DMS79 (cell line): Measurements from ENCODE around the gene SCT.

Experiments
- DNase-seq: peaks from one replicate; lab custom pipeline; 2025; lab: John Stamatoyannopoulos, UW

The SCT gene

DNA sequence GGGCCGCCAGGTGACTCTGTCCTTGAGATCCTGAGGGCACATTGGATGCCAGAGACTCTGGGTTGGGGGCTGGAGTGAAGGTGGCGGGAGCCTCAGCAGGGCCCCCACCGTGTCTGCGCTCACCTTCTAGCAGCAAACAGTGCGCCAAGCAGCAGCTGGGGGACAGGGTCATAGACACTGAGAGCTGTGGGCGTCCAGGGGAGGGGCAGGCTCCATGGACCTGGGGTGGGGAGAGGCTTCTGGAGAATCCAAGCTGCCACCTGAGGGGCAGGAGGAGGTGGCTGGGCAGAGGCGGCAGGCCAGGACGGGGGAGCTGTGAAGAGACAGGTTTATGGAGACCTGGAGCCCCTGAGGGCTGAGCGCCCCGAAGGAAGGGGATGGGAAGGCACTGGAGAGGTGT is 42.7 kb downstream of the SCT start:
- DNase-seq, result no peak

DNA sequence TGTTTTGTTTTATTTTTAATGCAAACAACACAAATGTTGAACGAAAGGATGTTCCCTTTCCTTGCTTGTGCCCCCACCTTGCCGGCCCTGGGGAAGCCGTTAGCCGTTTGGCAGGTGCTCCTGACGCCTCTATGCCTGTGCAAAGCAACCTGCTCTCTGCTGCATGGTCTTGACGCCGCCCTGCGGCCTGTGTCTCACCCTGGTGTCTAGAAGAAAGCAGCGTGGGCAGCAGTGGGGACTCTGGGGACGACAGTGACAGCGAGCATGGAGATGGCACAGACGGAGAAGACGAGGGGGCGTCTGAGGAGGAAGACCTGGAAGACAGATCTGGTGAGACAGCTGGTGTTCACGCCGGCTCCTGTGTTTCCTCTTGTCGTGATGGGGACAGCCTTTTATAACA is 45.2 kb downstream of the SCT start:
- no peak for DNase-seq

DNA sequence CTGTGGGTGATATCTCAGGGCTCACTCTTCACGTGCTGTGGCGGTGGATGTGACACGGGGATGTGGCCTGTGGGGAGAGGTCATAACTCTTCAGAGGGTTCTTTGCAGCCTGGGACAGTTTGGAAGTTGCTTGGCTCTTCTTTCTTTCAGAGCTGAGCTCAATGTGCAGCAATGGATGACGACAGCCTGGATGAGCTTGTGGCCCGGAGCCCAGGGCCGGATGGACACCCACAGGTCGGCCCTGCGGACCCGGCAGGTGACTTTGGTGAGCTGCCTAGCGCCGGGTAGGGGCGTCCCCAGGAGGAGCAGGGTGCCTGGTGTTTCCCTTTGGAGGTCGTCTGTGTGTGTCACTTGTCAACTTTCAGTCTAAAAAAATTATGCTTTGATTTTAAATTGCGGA is 45.6 kb downstream of the SCT start:
- DNase-seq, result no peak

DNA sequence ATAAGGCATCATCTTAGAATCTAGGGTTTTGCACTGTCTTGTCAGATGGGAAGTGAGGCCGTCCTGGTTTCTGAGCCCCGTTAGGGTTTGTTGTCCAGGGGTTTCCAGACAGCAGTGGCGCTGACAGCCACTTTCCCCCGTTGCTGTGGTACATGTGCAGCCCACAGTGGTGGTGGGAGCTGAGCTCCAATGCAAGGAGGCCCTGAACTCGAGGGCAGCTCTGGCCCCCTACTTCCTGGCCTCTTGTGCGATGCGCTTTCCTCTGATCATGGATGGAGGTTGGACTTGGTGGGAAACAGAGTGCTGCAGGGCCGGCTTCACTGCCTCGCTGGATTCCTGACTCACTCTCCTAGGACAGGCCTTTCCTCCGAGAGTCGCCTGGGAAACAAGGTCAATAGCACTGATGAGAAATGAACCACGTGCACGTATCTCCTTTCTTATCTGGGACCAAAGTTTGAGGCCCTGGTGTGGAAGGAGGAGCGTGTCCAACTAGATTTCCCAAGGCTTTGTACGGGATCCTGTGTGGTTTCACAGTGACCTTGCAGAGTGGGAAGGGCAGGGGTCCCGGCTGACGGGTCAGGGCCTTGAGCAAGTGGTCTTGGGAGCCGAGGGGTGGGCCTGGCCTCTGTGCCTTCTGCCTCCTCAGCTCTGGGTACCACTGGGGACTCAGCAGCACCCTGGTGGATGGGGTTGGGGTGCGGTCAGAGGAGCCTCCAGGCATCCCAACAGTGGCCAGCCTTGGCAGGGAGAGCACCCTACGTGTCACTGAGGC is 47.0 kb downstream of the SCT start:
- DNase-seq, result no peak

DNA sequence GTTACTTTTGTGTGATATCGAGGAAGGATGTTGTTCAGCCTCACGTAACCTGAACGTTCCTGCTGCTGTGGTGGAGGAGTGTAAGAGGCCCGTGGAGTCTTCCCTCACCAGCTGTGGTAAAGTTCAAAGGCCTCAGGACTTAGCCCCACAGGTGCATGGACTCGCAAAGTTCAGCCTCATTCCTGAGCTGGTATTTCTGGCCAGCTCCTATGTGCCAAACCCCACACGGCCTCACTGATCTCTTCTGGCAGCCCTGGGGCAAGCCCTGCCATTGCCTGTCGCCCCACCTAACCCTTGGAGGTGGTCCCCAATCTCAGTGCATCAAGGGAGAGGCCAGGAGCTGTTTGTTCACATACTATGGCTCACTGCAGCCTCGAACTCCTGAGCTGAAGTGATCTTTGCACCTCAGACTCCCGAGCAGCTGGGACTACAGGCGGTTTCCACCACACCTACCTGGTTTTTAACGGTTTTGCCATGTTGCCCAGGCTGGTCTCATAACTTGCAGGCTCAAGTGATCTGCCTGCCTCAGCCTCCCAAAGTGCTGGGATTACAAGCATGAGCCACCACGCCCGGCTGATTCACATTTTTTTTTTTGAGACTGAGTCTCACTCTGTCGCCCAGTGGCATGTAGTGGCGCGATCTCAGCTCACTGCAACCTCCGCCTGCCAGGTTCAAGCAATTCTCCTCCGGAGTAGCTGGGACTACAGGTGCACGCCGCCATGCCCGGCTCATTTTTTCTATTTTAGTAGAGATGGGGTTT is 48.5 kb downstream of the SCT start:
- DNase-seq, result no peak

DNA sequence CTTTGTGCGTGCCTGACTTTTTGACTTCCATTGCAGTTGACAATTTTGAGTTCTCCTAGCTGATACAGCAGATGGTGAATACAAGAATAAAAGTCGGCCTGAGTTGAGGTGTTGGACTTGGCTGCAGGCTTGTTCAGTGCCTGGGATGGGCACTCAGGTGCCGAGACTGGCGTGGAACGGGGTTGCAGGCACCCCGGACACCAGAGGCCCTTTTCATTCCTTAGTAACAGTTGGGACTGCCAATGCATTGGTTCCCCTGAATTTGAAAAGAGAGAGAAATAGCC is 49.4 kb downstream of the SCT start:
- DNase-seq, result no peak

DNA sequence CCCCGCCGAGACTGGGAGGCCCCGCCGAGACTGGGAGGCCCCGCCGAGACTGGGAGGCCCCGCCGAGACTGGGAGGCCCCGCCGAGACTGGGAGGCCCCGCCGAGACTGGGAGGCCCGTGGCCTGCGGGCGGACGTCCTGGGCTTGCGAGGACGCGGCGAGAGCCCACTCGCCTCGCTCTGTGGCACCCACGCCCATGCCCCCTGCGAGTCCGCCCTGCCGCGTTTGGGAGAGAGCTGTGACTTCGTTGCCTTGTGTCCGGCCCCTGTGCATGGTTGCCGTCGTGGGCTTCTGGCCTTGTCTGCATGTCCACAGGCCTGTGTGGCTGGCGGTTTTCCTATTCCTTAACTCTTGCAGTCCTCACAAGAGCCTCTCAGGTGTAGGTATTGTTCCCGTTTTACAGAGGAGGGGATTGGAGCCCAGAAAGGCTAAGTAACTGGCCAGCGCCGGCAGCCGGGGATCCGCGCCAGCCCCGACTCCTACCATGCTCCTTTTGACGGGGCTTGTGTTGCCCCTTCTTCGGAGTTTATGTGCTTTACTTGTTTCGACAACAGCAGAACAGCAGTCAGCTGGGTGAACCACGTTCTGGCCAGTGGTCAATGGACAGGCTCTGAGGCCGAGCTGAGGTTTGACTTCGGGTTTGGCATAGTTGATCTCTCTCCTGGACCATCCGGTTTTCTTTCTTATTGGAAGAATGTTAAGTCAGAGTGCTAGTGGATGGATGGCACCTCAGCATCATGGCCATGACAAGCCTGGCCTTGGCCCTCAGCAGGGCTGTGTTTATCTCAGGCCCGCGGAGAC is 50.0 kb downstream of the SCT start:
- DNase-seq, result no peak
